Measurements from ENCODE around the gene MICAL3. TPM values are rescaled to one million over a fixed set of nuclear protein-coding genes. Genes with fewer than 3 reads are reported as not detected.
A peak's percentile ranks its signal among the peaks of the same experiment; 100 is the strongest.

The MICAL3 gene
- total RNA-seq, 6 experiments from 2014 or later = 31.5 to 61.8 (median 48.2) TPM

DNA sequence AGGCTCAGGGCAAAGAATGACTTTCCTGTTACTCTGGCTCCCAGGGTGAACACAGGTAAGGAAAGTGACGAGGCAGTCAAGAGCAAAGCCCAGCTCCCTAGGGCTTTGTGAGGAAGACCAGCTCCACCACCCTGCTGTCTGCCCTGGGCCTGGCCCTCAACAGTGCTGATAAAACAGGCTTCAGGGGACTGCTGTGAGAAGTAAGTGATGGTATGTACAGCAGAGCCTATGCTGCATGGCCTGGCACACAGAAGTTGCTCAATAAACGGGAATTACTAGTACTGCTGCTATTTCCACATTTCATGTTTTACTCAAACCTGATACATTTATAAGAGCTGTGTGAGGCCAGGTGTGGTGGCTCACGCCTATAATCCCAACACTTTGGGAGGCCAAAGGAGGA lies 50.3 kb downstream of the MICAL3 start:
- H3K4me3 ChIP-seq = no peak overlapping the region
- peak; percentile 14 to 56 (median 44) for ATAC-seq
- DNase-seq = no peak
- H3K36me3 ChIP-seq = no peaks in the 10 kb centered on the region
- TF ChIP-seq CTCF (IDR thresholded peaks at IDR 0.05) (no peak), POLR2A (IDR thresholded peaks at IDR 0.05) (no peak)
- H3K27me3 ChIP-seq = no peaks in the 10 kb centered on the region
- 60% methylated on average over 2 of the region's 3 CpGs for WGBS (ENCODE audit: insufficient coverage, low coverage, low lambda C conversion rate, missing lambda C conversion rate)
- intact Hi-C loops (cut with DNase I) = no loop called here
- H3K9me3 ChIP-seq = no peaks in the 10 kb centered on the region
- H3K27ac ChIP-seq = peak overlapping the region in 1 of 3 donors; percentile 80
- peaks cover 0 to 35% (median 20%) of the 10 kb centered on the region in 4 donors for H3K4me1 ChIP-seq

GRCh38 chr22:17973217-17973616 lies 51.1 kb downstream of the MICAL3 start:
- TF ChIP-seq CTCF (IDR thresholded peaks at IDR 0.05) = no peak
- no peak for TF ChIP-seq POLR2A (IDR thresholded peaks at IDR 0.05)
- Histone ChIP-seq H3K36me3 (no peaks in the 10 kb centered on the region), H3K4me3 (no peak overlapping the region), H3K27me3 (no peaks in the 10 kb centered on the region), H3K4me1 (peaks cover 0 to 35% (median 20%) of the 10 kb centered on the region in 4 donors), H3K27ac (peak overlapping the region; percentile 32 to 80 (median 60)), H3K9me3 (no peaks in the 10 kb centered on the region)
- DNase-seq (no peak), ATAC-seq (peak; percentile 11 to 40 (median 25))
- 64% methylated on average over 5 of the region's 6 CpGs for WGBS (ENCODE audit: insufficient coverage, low coverage, low lambda C conversion rate, missing lambda C conversion rate)
- intact Hi-C loops (cut with DNase I) = no loop called here

- no peaks in the 10 kb centered on the region for H3K27me3 ChIP-seq
- peaks cover 0 to 35% (median 20%) of the 10 kb centered on the region in 4 donors for H3K4me1 ChIP-seq
- intact Hi-C loops (cut with DNase I) = no loop called here
- H3K9me3 ChIP-seq = no peaks in the 10 kb centered on the region
- 54% methylated on average over 11 of the region's 16 CpGs for WGBS (ENCODE audit: insufficient coverage, low coverage, low lambda C conversion rate, missing lambda C conversion rate)
- ATAC-seq (peak; percentile 82 to 90 (median 84)), DNase-seq (peak in 2 of 3 donors; percentile 54 to 68)
- TF ChIP-seq CTCF (IDR thresholded peaks at IDR 0.05) = no peak
- H3K4me3 ChIP-seq = peak overlapping the region in 2 of 3 donors; percentile 0 to 31
- no peaks in the 10 kb centered on the region for H3K36me3 ChIP-seq
- H3K27ac ChIP-seq = peak overlapping the region; percentile 32 to 80 (median 60)
Measured at GRCh38 chr22:17972385-17973191, 51.8 kb downstream of the MICAL3 start.

DNA sequence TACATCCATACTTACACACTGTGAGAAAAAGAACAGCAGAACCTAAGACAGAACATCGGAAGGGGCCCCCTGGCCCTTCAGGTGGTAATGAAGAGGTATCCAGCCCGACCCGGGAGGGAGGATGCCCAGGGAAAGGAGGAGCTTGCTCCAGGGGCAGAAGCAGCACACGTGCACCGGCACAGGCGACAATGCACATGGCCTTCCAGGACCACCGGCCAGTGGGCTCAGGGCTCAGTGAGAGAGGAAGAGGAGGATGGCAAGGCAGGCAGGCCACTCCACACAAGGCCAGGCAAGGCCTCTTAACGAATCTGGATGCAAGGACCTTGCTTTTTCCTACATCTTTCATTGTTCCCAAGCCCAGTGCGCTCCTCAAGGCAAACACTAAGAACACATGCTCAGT lies 52.6 kb downstream of the MICAL3 start:
- intact Hi-C loops (cut with DNase I) = no loop called here
- Histone ChIP-seq H3K9me3 (no peaks in the 10 kb centered on the region), H3K27ac (peak overlapping the region in 2 of 3 donors; percentile 12 to 80), H3K36me3 (no peaks in the 10 kb centered on the region), H3K4me1 (peaks cover 0 to 35% (median 20%) of the 10 kb centered on the region in 4 donors), H3K4me3 (no peak overlapping the region), H3K27me3 (no peaks in the 10 kb centered on the region)
- no peak for TF ChIP-seq CTCF (IDR thresholded peaks at IDR 0.05)
- no peak for TF ChIP-seq POLR2A (IDR thresholded peaks at IDR 0.05)
- no peak for DNase-seq
- ATAC-seq = no peak
- 55% methylated on average over 5 of the region's 9 CpGs for WGBS (ENCODE audit: insufficient coverage, low coverage, low lambda C conversion rate, missing lambda C conversion rate)
